Stimulated activated CD8-positive, alpha-beta memory T cell treated with anti-CD3 and anti-CD28 coated beads, Interleukin-7, amount 100 ng/mL, for 48 hours (primary cell): ENCODE data around the gene VWCE.

Experiments used
- DNase-seq, 2 donors: peaks; one replicate each; pipeline ENCODE4 v3.0.0-alpha.2; 2020; ENCODE audit warnings: low read depth in 1 of 2; ENCODE audit errors: extremely low read depth in 1 of 2

Gene VWCE

GRCh38 chr11:61331651-61332050 lies 36.5 kb upstream of the VWCE start:
- no peak for DNase-seq

- DNase-seq: no peak
These were observed 34.8 kb upstream of the VWCE start for GRCh38 chr11:61329871-61330270.

GRCh38 chr11:61328351-61328750 lies 33.2 kb upstream of the VWCE start:
- no peak for DNase-seq

- no peak for DNase-seq
These were observed 32.6 kb upstream of the VWCE start for GRCh38 chr11:61327669-61328071.

GRCh38 chr11:61325649-61326414 lies 30.7 kb upstream of the VWCE start:
- no peak for DNase-seq

GRCh38 chr11:61315260-61315659 lies 20.1 kb upstream of the VWCE start:
- no peak for DNase-seq

- no peak for DNase-seq
These were observed 15.6 kb upstream of the VWCE start for GRCh38 chr11:61310749-61311148.

GRCh38 chr11:61309739-61310138 lies 14.6 kb upstream of the VWCE start:
- DNase-seq: peak in 1 of 2 donors; percentile 64

- DNase-seq: no peak
These were observed 14.0 kb upstream of the VWCE start for GRCh38 chr11:61309141-61309540.

GRCh38 chr11:61307354-61307753 lies 12.2 kb upstream of the VWCE start:
- DNase-seq: no peak

- DNase-seq: no peak
These were observed 11.1 kb upstream of the VWCE start for GRCh38 chr11:61306221-61306620.

- DNase-seq: no peak
These were observed 10.3 kb upstream of the VWCE start for GRCh38 chr11:61305417-61305816.

GRCh38 chr11:61303725-61304124 lies 8.6 kb upstream of the VWCE start:
- no peak for DNase-seq

- no peak for DNase-seq
These were observed 7.4 kb upstream of the VWCE start for GRCh38 chr11:61302550-61302949.

GRCh38 chr11:61298663-61299244 lies 3.6 kb upstream of the VWCE start:
- no peak for DNase-seq

GRCh38 chr11:61297746-61298145 lies 2.6 kb upstream of the VWCE start:
- DNase-seq: no peak

- no peak for DNase-seq
These were observed 2.2 kb upstream of the VWCE start for GRCh38 chr11:61297341-61297740.

- DNase-seq: no peak
These were observed 445 bp upstream of the VWCE start for GRCh38 chr11:61295596-61295926.

- DNase-seq: peak; percentile 27 to 48
These were observed 1.0 kb downstream of the VWCE start for GRCh38 chr11:61293867-61294716.

GRCh38 chr11:61292356-61292755 lies 2.8 kb downstream of the VWCE start:
- DNase-seq: no peak

- no peak for DNase-seq
These were observed 4.0 kb downstream of the VWCE start for GRCh38 chr11:61290905-61291690.
